Esophagus squamous epithelium (tissue), 5 donors: ENCODE data around the gene TMEM164. TPM values are rescaled to one million over a fixed set of nuclear protein-coding genes. Genes with fewer than 3 reads are reported as not detected.

Experiments used
- DNase-seq: peaks from one replicate; lab custom pipeline; 2025; lab: John Stamatoyannopoulos, UW
- H3K27ac ChIP-seq, 4 donors: fragments of 200-600 bp; sonication (generic); one replicate each; pipeline ENCODE4 v1.5.1; 2016 to 2019; ENCODE audit warnings: mild to moderate bottlenecking in 1 of 4
- H3K27me3 ChIP-seq, 4 donors: fragments of 200-600 bp; sonication (generic); 1 replicate in 3 of 4; 2 replicates in 1 of 4; pipeline versions ENCODE4 v1.5.1 to v1.6.0; 2017 to 2021; ENCODE audit warnings: antibody characterized with exemption in 1 of 4
- H3K36me3 ChIP-seq, 3 donors: fragments of 200-600 bp; sonication (generic); one replicate each; pipeline ENCODE4 v1.5.1; 2016 to 2019
- H3K4me1 ChIP-seq, 3 donors: fragments of 200-600 bp; sonication (generic); one replicate each; pipeline ENCODE4 v1.5.1; 2017 to 2019
- H3K4me3 ChIP-seq, 4 donors: fragments of 200-600 bp; sonication (generic); 1 replicate in 3 of 4; 2 replicates in 1 of 4; pipeline ENCODE4 v1.5.1; 2016 to 2019; ENCODE audit warnings: mild to moderate bottlenecking in 2 of 4, moderate library complexity in 1 of 4
- H3K9me3 ChIP-seq, 3 donors: fragments of 200-600 bp; sonication (generic); one replicate each; pipeline ENCODE4 v1.5.1; 2016 to 2019
- POLR2A ChIP-seq, 4 donors: fragments of 450-650 bp; IDR thresholded peaks; one replicate each; pipeline ENCODE4 v1.6.1; 2017; ENCODE audit warnings: antibody characterized with exemption in 4 of 4, mild to moderate bottlenecking in 4 of 4, moderate library complexity in 3 of 4
- WGBS, 2 donors: methylation state at CpG; one replicate each; pipeline ENCODE4 v1.1.5; 2018; 5-methylcytosine and 5-hydroxymethylcytosine counted together
- intact Hi-C: fragments of 100-400 bp; cut with DNase I; formaldehyde crosslinking; loops from one replicate; pipeline ENCODE4 v1.15.0; 2022
- total RNA-seq, 4 donors: library from RNA; depleted of rRNA; stranded (reverse); fragments of >200 nt; gene quantifications; one replicate each; pipeline ENCODE4 v1.1.0, GENCODE V29; 2016
- TF ChIP-seq, protein P1 (sequence below), 6 experiments: fragments of 450-650 bp in 4 of 6; fragments of 200-600 bp in 2 of 6; sonication (generic) in 2 of 6; IDR thresholded peaks; one replicate each; pipeline ENCODE4 v1.5.1; 2016 to 2019; ENCODE audit warnings: antibody characterized with exemption in 6 of 6, mild to moderate bottlenecking in 4 of 6, moderate library complexity in 4 of 6
- donor health status: DM: yes; HTN: yes; CAD: no.

Gene TMEM164
- total RNA-seq, 4 donors from 2014 or later, result 18.5 to 27.3 (median 23.6) TPM

DNA sequence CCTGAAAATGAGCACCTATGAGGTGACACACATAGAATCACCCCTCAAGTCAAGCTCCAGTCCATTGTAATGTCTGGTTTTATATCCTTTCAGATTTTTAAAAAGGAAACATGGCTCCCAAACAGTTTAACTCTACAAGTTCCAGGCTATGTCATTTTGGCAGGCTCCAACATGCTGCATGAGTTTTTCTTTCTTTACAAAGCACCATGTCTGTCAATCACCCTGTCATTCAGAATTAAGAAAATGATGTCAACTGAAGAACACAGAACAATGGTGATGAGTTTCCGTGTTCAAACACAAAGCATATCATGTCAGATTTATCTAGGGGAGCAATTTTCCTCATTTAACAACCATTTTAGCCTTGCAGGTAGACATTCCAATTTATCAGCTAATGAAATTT is 208.4 kb downstream of the TMEM164 start:
- H3K27me3 ChIP-seq, result no peaks in the 10 kb centered on the region

DNA sequence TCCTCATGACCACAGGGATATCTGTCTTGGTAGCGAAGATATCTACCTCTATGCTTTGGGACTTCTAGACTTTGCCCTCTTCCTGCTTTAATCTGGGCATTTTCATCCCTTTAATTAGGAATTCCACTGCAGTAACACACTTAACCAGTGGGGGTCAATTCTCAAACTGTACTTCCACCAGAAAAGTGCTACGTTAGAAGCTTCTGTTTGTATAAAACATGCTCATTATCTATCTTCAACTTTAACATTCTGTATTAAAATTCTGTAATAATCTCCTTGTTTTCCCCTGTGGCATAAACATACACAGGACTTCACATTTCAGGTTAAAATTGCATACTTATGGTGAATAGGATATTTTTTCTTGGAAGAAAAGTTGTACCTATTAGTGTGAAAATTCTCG is 209.4 kb downstream of the TMEM164 start:
- Histone ChIP-seq H3K27me3 (no peaks in the 10 kb centered on the region), H3K27ac (no peak overlapping the region), H3K9me3 (no peaks in the 10 kb centered on the region), H3K36me3 (no peaks in the 10 kb centered on the region), H3K4me3 (no peak overlapping the region), H3K4me1 (peaks cover 0 to 13% (median 0%) of the 10 kb centered on the region in 3 donors)
- TF ChIP-seq, protein P1, sequence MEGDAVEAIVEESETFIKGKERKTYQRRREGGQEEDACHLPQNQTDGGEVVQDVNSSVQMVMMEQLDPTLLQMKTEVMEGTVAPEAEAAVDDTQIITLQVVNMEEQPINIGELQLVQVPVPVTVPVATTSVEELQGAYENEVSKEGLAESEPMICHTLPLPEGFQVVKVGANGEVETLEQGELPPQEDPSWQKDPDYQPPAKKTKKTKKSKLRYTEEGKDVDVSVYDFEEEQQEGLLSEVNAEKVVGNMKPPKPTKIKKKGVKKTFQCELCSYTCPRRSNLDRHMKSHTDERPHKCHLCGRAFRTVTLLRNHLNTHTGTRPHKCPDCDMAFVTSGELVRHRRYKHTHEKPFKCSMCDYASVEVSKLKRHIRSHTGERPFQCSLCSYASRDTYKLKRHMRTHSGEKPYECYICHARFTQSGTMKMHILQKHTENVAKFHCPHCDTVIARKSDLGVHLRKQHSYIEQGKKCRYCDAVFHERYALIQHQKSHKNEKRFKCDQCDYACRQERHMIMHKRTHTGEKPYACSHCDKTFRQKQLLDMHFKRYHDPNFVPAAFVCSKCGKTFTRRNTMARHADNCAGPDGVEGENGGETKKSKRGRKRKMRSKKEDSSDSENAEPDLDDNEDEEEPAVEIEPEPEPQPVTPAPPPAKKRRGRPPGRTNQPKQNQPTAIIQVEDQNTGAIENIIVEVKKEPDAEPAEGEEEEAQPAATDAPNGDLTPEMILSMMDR (IDR thresholded peaks at IDR 0.05), result peak in 1 of 6 experiments; percentile 14
- no peak for TF ChIP-seq POLR2A (IDR thresholded peaks at IDR 0.05)
- WGBS, 2 donors, result 62 to 97% methylated on average over 3 of the region's 3 CpGs
- intact Hi-C loops, result no loop called here
- DNase-seq, result no peak

More for the DNA sequence above, 208.4 kb downstream of the TMEM164 start:
- no peak overlapping the region for H3K4me3 ChIP-seq
- TF ChIP-seq, protein P1 (IDR thresholded peaks at IDR 0.05), result no peak
- no peak for TF ChIP-seq POLR2A (IDR thresholded peaks at IDR 0.05)
- DNase-seq, result no peak
- no peak overlapping the region for H3K27ac ChIP-seq
- H3K9me3 ChIP-seq, result no peaks in the 10 kb centered on the region
- no peaks in the 10 kb centered on the region for H3K36me3 ChIP-seq
- intact Hi-C loops, result no loop called here
- 33 to 38% methylated on average over 1 of the region's 1 CpG for WGBS, 2 donors
- H3K4me1 ChIP-seq, result peaks cover 0 to 13% (median 0%) of the 10 kb centered on the region in 3 donors

DNA sequence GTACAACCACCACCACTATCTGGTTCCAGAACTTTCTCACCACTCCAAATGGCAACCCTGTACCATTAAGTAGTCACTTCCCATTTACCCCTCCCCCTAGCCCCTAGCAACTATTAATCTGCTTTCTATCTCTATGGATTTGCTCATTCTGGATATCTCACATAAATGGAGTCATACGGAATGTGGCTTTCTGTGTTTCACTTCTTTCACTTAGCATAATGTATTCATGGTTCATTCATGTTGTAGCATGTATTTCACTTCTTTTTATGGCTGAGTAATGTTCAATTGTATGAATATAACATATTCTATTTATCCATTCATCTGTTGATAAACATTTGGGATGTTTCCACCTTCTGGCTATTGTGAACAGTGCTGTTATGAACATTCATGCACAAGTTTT is 210.3 kb downstream of the TMEM164 start:
- Histone ChIP-seq H3K4me1 (peaks cover 0 to 13% (median 0%) of the 10 kb centered on the region in 3 donors), H3K9me3 (no peaks in the 10 kb centered on the region), H3K4me3 (no peak overlapping the region), H3K27ac (no peak overlapping the region), H3K36me3 (no peaks in the 10 kb centered on the region), H3K27me3 (peaks cover 0 to 3% (median 0%) of the 10 kb centered on the region in 4 donors)
- DNase-seq, result no peak
- intact Hi-C loops, result no loop called here
- 53 to 70% methylated on average over 1 of the region's 1 CpG for WGBS, 2 donors
- TF ChIP-seq POLR2A (IDR thresholded peaks at IDR 0.05), result no peak
- TF ChIP-seq, protein P1 (IDR thresholded peaks at IDR 0.05), result no peak

DNA sequence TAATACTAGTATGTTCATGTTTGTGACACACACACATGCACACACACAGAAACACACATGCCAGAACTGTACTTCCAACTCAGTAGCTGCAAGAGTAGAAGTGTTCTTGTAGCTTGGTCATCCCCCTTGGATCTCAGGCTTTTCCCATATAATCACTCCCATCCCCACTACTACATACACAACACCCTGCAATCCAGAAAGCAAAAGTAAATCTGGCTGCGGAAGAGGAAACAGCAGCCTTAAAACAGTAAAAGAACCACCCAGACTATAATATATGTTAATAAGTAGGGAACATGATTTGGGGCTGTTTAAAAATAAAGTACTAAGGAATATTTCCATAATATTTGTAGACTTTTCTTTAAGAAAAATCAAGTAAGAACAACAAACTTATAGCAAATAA is 211.8 kb downstream of the TMEM164 start:
- Histone ChIP-seq H3K27ac (no peak overlapping the region), H3K9me3 (no peaks in the 10 kb centered on the region), H3K4me1 (peaks cover 0 to 13% (median 0%) of the 10 kb centered on the region in 3 donors), H3K36me3 (no peaks in the 10 kb centered on the region), H3K4me3 (no peak overlapping the region), H3K27me3 (peaks cover 0 to 3% (median 0%) of the 10 kb centered on the region in 4 donors)
- WGBS, 2 donors, result 73% methylated on average over 1 of the region's 1 CpG; no CpG with 5 or more reads in 1 of the 2 donors
- TF ChIP-seq POLR2A (IDR thresholded peaks at IDR 0.05), result no peak
- TF ChIP-seq, protein P1 (IDR thresholded peaks at IDR 0.05), result no peak
- intact Hi-C loops, result no loop called here
- DNase-seq, result no peak

DNA sequence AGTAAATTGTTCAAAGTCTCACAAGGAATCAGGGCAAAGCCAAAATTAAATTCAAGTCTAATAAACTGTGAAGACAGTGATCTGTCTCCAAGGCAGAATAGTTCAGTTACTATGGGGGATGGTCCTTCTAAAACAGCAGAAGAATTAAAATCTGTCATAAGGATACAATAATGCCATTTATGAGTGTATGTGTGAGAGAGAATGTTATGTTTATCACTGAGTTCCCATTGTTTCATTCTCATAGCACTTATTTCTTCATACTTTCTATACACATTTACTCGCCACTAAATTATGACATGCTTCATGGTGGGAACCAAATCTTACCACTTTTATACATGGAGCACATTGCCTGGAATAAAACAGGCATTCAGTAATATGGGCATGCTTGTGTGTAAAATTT is 212.5 kb downstream of the TMEM164 start:
- Histone ChIP-seq H3K4me3 (no peak overlapping the region), H3K9me3 (no peaks in the 10 kb centered on the region), H3K27me3 (peaks cover 0 to 3% (median 0%) of the 10 kb centered on the region in 4 donors), H3K27ac (no peak overlapping the region), H3K36me3 (no peaks in the 10 kb centered on the region), H3K4me1 (peaks cover 0 to 11% (median 0%) of the 10 kb centered on the region in 3 donors)
- 74 to 75% methylated on average over 1 of the region's 1 CpG for WGBS, 2 donors
- intact Hi-C loops, result no loop called here
- no peak for DNase-seq
- TF ChIP-seq, protein P1 (IDR thresholded peaks at IDR 0.05), result no peak
